ENCODE results near the gene TRPV6.

GRCh38 chr7:142887282-142888015 lies 1.9 kb upstream of the TRPV6 start:
- TF ChIP-seq, protein P1, sequence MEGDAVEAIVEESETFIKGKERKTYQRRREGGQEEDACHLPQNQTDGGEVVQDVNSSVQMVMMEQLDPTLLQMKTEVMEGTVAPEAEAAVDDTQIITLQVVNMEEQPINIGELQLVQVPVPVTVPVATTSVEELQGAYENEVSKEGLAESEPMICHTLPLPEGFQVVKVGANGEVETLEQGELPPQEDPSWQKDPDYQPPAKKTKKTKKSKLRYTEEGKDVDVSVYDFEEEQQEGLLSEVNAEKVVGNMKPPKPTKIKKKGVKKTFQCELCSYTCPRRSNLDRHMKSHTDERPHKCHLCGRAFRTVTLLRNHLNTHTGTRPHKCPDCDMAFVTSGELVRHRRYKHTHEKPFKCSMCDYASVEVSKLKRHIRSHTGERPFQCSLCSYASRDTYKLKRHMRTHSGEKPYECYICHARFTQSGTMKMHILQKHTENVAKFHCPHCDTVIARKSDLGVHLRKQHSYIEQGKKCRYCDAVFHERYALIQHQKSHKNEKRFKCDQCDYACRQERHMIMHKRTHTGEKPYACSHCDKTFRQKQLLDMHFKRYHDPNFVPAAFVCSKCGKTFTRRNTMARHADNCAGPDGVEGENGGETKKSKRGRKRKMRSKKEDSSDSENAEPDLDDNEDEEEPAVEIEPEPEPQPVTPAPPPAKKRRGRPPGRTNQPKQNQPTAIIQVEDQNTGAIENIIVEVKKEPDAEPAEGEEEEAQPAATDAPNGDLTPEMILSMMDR (IDR thresholded peaks at IDR 0.05): no peak
- TF ChIP-seq POLR2A (IDR thresholded peaks at IDR 0.05): no peak
